Bronchial epithelial cell (primary cell): ENCODE measurements around the gene PRR5L. TPM values are rescaled to one million over a fixed set of nuclear protein-coding genes. Genes with fewer than 3 reads are reported as not detected.
A peak's percentile ranks its signal among the peaks of the same experiment; 100 is the strongest.

Experiments
- DNase-seq: peaks from one replicate; pipeline ENCODE4 v3.0.0-alpha.2; 2010; ENCODE audit warnings: low read depth
- FAIRE-seq: peaks from 2 replicates; lab custom pipeline; 2011; peaks lifted over from hg19 to GRCh38; lab: Jason Lieb, UNC
- H3K27me3 ChIP-seq: 2 replicates; pipeline ENCODE4 v1.5.1; 2011; ENCODE audit warnings: low read length; ENCODE audit not compliant: control insufficient read depth, insufficient read depth
- H3K36me3 ChIP-seq: 2 replicates; pipeline ENCODE4 v1.5.1; 2011; ENCODE audit warnings: low read length; ENCODE audit not compliant: control insufficient read depth, insufficient read depth
- H3K4me3 ChIP-seq: 2 replicates; pipeline ENCODE4 v1.5.1; 2011; ENCODE audit warnings: mild to moderate bottlenecking, low read depth, low read length, control low read depth
- CTCF ChIP-seq: IDR thresholded peaks from 2 replicates; pipeline ENCODE4 v1.5.1; 2011; ENCODE audit warnings: mild to moderate bottlenecking, moderate library complexity, low read length, control low read depth, inconsistent platforms; ENCODE audit not compliant: insufficient read depth, severe bottlenecking
- total RNA-seq: library from RNA; depleted of rRNA; stranded (reverse); fragments of >200 nt; gene quantifications from 2 replicates; pipeline ENCODE4 v1.2.1, GENCODE V29; 2014

The PRR5L gene
- total RNA-seq, 1 donor from 2014 or later, result 10.0 TPM

GRCh38 chr11:36426226-36426848 lies 130.2 kb downstream of the PRR5L start:
- DNase-seq (no peak), FAIRE-seq (no peak)
- H3K4me3 ChIP-seq, result no peak overlapping the region
- no peaks in the 10 kb centered on the region for H3K36me3 ChIP-seq
- no peak for TF ChIP-seq CTCF
- no peaks in the 10 kb centered on the region for H3K27me3 ChIP-seq

GRCh38 chr11:36427079-36427478 lies 131.0 kb downstream of the PRR5L start:
- Histone ChIP-seq H3K4me3 (no peak overlapping the region), H3K36me3 (no peaks in the 10 kb centered on the region), H3K27me3 (no peaks in the 10 kb centered on the region)
- FAIRE-seq, result no peak
- no peak for TF ChIP-seq CTCF
- DNase-seq, result no peak

- TF ChIP-seq CTCF, result no peak
- H3K27me3 ChIP-seq, result no peaks in the 10 kb centered on the region
- FAIRE-seq (peak; percentile 96), DNase-seq (peak; percentile 31)
- no peaks in the 10 kb centered on the region for H3K36me3 ChIP-seq
- no peak overlapping the region for H3K4me3 ChIP-seq
Observed at GRCh38 chr11:36427876-36428275, 131.8 kb downstream of the PRR5L start.

GRCh38 chr11:36431429-36432092 lies 135.5 kb downstream of the PRR5L start:
- Histone ChIP-seq H3K36me3 (no peaks in the 10 kb centered on the region), H3K27me3 (no peaks in the 10 kb centered on the region), H3K4me3 (no peak overlapping the region)
- FAIRE-seq (peak; percentile 96), DNase-seq (peak; percentile 97)
- peak; percentile 44 for TF ChIP-seq CTCF

GRCh38 chr11:36432093-36432469 lies 136.0 kb downstream of the PRR5L start:
- no peak for TF ChIP-seq CTCF
- FAIRE-seq (no peak), DNase-seq (no peak)

More at GRCh38 chr11:36432093-36432469, 136.0 kb downstream of the PRR5L start:
- Histone ChIP-seq H3K27me3 (no peaks in the 10 kb centered on the region), H3K36me3 (no peaks in the 10 kb centered on the region), H3K4me3 (no peak overlapping the region)
